ENCODE measurements around the gene CLGN. TPM values are rescaled to one million over a fixed set of nuclear protein-coding genes. Genes with fewer than 3 reads are reported as not detected.
"Not testable (repeated sequence)": the region's sequence is repeated elsewhere in the genome, so short reads cannot be mapped to it uniquely, and the experiment has no call there.

CLGN gene
- total RNA-seq, 6 experiments from 2014 or later, result 0.06 to 0.57 (median 0.24) TPM

DNA sequence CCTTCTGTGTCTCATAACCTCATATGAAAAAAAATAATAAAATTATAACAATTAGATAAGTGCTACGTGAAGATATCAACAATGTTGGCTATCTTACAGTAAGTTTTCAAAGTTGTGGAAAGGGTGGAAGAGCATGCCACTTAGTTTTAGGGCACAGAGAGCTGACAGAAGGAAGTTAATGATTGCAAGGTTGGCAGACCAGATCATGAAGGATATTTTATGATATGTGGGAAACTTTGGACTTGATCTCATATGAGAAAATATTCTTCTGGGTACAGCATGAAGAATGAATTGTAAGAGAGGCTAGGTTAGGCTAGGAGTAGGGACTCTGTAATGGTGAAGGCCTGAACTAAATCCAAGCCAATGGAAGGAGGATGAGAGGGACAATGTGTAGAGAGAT, 36.2 kb upstream of the CLGN start:
- H3K36me3 Mint-ChIP-seq (ENCODE audit: low read depth), result no peaks in the 10 kb centered on the region
- TF ChIP-seq, protein P1, sequence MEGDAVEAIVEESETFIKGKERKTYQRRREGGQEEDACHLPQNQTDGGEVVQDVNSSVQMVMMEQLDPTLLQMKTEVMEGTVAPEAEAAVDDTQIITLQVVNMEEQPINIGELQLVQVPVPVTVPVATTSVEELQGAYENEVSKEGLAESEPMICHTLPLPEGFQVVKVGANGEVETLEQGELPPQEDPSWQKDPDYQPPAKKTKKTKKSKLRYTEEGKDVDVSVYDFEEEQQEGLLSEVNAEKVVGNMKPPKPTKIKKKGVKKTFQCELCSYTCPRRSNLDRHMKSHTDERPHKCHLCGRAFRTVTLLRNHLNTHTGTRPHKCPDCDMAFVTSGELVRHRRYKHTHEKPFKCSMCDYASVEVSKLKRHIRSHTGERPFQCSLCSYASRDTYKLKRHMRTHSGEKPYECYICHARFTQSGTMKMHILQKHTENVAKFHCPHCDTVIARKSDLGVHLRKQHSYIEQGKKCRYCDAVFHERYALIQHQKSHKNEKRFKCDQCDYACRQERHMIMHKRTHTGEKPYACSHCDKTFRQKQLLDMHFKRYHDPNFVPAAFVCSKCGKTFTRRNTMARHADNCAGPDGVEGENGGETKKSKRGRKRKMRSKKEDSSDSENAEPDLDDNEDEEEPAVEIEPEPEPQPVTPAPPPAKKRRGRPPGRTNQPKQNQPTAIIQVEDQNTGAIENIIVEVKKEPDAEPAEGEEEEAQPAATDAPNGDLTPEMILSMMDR (IDR thresholded peaks at IDR 0.05), result no peak
- no peaks in the 10 kb centered on the region for H3K4me1 Mint-ChIP-seq (ENCODE audit: low read depth)
- peaks cover 12% of the 10 kb centered on the region for H3K27me3 Mint-ChIP-seq (ENCODE audit: insufficient read depth)
- H3K4me3 Mint-ChIP-seq, result no peak overlapping the region
- no peaks in the 10 kb centered on the region for H3K9me3 Mint-ChIP-seq
- no peak for DNase-seq
- H3K27ac Mint-ChIP-seq, result no peak overlapping the region

DNA sequence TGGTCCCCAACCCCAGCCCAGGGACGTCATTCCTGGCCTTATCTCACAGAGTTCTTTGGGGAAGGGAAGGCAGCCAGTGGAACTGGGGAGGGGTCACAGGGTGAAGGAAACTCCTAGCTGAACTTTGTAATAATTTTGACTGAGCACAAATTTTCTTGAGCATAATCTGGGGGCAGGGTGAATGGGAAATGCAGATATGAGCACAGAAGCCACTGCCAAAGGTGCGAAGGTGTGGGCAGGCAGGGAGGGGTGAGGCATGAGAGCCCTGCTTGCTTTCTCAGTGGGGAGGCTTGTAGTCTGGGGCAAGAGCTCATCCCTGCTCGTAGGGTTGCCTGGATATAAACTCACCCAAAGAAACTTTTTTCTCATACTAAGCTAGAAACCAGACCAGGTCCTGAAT, 35.7 kb upstream of the CLGN start:
- Mint-ChIP-seq H3K36me3 (ENCODE audit: low read depth) (no peaks in the 10 kb centered on the region), H3K4me1 (ENCODE audit: low read depth) (no peaks in the 10 kb centered on the region), H3K27me3 (ENCODE audit: insufficient read depth) (peaks cover 12% of the 10 kb centered on the region), H3K27ac (no peak overlapping the region), H3K9me3 (no peaks in the 10 kb centered on the region), H3K4me3 (no peak overlapping the region)
- no peak for DNase-seq
- TF ChIP-seq, protein P1 (IDR thresholded peaks at IDR 0.05), result no peak

DNA sequence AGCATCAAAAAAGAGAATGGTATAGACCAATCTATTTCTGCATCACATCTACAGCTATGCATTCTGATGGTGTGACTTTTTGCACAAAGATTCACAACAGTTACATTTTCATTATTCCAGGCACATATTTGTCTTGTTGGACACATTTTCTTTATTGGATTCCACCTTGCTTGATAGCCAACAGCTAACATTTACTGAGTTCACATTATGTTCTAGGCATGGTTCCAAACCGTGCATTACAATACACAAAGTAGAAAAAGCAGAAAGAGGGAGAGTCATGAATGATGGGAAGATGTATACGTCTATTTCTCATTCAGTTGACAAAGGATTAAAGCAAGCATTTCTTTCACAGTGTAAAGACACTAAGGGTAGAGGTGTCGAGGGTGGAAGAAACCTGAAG, 22.9 kb upstream of the CLGN start:
- no peak for DNase-seq

DNA sequence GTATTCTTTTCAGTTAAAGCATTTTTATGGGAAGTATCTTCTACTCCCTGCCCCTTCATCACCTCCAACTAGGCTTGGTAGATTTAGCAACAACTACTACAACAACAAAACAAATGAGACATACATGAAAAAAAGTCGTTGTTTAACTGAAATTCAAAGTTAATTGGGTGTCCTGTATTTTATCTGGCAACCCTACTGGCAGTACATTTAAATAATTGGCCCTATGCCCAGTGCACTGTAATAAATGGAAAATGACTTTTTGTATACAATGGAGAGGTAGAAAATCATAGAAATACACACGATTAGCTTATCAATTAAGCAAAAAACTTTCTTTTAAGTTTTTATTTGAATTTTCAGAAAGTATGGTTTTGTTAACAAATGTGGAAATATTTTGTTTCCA, 21.4 kb upstream of the CLGN start:
- no peak overlapping the region for H3K4me3 Mint-ChIP-seq
- no peaks in the 10 kb centered on the region for H3K9me3 Mint-ChIP-seq
- TF ChIP-seq, protein P1 (IDR thresholded peaks at IDR 0.05), result no peak
- H3K27me3 Mint-ChIP-seq (ENCODE audit: insufficient read depth), result peaks cover 20% of the 10 kb centered on the region
- no peak overlapping the region for H3K27ac Mint-ChIP-seq
- no peaks in the 10 kb centered on the region for H3K4me1 Mint-ChIP-seq (ENCODE audit: low read depth)
- no peaks in the 10 kb centered on the region for H3K36me3 Mint-ChIP-seq (ENCODE audit: low read depth)
- no peak for DNase-seq

More for the DNA sequence above, 22.9 kb upstream of the CLGN start:
- H3K36me3 Mint-ChIP-seq (ENCODE audit: low read depth), result no peaks in the 10 kb centered on the region
- H3K27me3 Mint-ChIP-seq (ENCODE audit: insufficient read depth), result peaks cover 24% of the 10 kb centered on the region
- TF ChIP-seq, protein P1 (IDR thresholded peaks at IDR 0.05), result no peak
- H3K4me3 Mint-ChIP-seq, result no peak overlapping the region
- no peaks in the 10 kb centered on the region for H3K9me3 Mint-ChIP-seq
- H3K27ac Mint-ChIP-seq, result no peak overlapping the region
- no peaks in the 10 kb centered on the region for H3K4me1 Mint-ChIP-seq (ENCODE audit: low read depth)

DNA sequence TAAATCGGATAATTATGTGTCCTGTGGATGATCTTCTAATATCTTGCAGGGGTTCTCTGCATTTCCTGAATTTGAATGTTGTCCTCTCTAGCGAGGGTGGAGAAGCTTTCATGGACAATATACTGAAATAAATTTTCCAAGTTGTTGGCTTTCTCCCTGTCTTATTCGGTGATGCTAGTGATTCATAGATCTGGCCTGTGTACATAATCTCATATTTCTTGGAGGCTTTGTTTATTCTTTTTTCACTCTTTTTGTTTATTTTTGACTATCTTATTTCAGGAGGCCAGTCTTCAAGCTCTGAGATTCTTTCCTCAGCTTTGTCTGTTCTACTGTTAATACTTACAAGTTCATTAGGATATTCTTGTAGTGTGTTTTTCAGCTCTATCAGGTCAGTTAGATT, 20.7 kb upstream of the CLGN start:
- TF ChIP-seq, protein P1 (IDR thresholded peaks at IDR 0.05), result no peak
- Mint-ChIP-seq H3K9me3 (no peaks in the 10 kb centered on the region), H3K27me3 (ENCODE audit: insufficient read depth) (peaks cover 17% of the 10 kb centered on the region), H3K4me3 (no peak overlapping the region), H3K36me3 (ENCODE audit: low read depth) (no peaks in the 10 kb centered on the region), H3K4me1 (ENCODE audit: low read depth) (no peaks in the 10 kb centered on the region), H3K27ac (no peak overlapping the region)
- DNase-seq, result no peak

DNA sequence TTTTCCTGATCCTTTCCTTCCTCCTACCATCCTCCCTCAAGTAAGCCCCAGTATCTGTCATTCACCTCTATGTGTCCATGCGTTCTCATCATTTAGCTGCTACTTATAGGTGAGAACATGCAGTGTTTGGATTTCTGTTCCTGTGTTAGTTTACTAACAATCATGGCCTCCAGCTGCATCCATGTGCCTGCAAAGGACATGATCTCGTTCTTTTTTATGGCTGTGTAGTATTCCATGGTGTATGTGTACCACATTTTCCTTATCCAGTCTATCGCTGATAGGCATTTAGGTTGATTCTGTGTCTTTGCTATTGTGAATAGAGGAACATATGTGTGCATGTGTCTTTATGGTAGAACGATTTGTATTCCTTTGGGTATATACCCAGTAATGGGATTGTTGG, 16.9 kb upstream of the CLGN start:
- H3K4me1 Mint-ChIP-seq (ENCODE audit: low read depth); H3K4me3 Mint-ChIP-seq; H3K36me3 Mint-ChIP-seq (ENCODE audit: low read depth); H3K9me3 Mint-ChIP-seq; H3K27ac Mint-ChIP-seq; DNase-seq: not testable (repeated sequence)
- peaks cover 17% of the 10 kb centered on the region for H3K27me3 Mint-ChIP-seq (ENCODE audit: insufficient read depth)

Data from HFFc6 (cell line).